Dermis blood vessel endothelial cell (primary cell): Measurements from ENCODE around the gene MAGOHB. TPM values are rescaled to one million over a fixed set of nuclear protein-coding genes. Genes with fewer than 3 reads are reported as not detected.
"Not testable (repeated sequence)": the region's sequence is repeated elsewhere in the genome, so short reads cannot be mapped to it uniquely, and the experiment has no call there.

Experiments used
- DNase-seq: peaks from one replicate; pipeline ENCODE4 v3.0.0; 2010
- total RNA-seq: library from RNA; depleted of rRNA; stranded (reverse); fragments of >200 nt; gene quantifications from 2 replicates; pipeline ENCODE4 v1.2.3, GENCODE V29; 2014

Gene MAGOHB
- total RNA-seq, 1 donor from 2014 or later = 7.8 TPM

GRCh38 chr12:10612110-10612509 lies 1.3 kb downstream of the MAGOHB start:
- no peak for DNase-seq

GRCh38 chr12:10611258-10611657 lies 2.2 kb downstream of the MAGOHB start:
- not testable (repeated sequence) for DNase-seq

- DNase-seq = no peak
Observed at GRCh38 chr12:10610188-10610587, 3.2 kb downstream of the MAGOHB start.

- DNase-seq = peak; percentile 55
Observed at GRCh38 chr12:10607885-10608458, 5.4 kb downstream of the MAGOHB start.

- no peak for DNase-seq
Observed at GRCh38 chr12:10601860-10602259, 11.5 kb downstream of the MAGOHB start.

- no peak for DNase-seq
Observed at GRCh38 chr12:10600988-10601387, 12.4 kb downstream of the MAGOHB start.

GRCh38 chr12:10595881-10596280 lies 17.5 kb downstream of the MAGOHB start:
- DNase-seq = no peak

GRCh38 chr12:10590966-10591365 lies 22.4 kb downstream of the MAGOHB start:
- no peak for DNase-seq

GRCh38 chr12:10584415-10584814 lies 29.0 kb downstream of the MAGOHB start:
- DNase-seq = no peak

- DNase-seq = no peak
Observed at GRCh38 chr12:10582704-10583103, 30.7 kb downstream of the MAGOHB start.

- not testable (repeated sequence) for DNase-seq
Observed at GRCh38 chr12:10582133-10582532, 31.3 kb downstream of the MAGOHB start.

GRCh38 chr12:10574307-10574706 lies 39.1 kb downstream of the MAGOHB start:
- DNase-seq = no peak

- not testable (repeated sequence) for DNase-seq
Observed at GRCh38 chr12:10572021-10572490, 41.4 kb downstream of the MAGOHB start.

GRCh38 chr12:10571141-10571540 lies 42.3 kb downstream of the MAGOHB start:
- no peak for DNase-seq

GRCh38 chr12:10567813-10568212 lies 45.6 kb downstream of the MAGOHB start:
- DNase-seq = no peak

GRCh38 chr12:10563966-10564365 lies 49.4 kb downstream of the MAGOHB start:
- no peak for DNase-seq

- no peak for DNase-seq
Observed at GRCh38 chr12:10563002-10563401, 50.4 kb downstream of the MAGOHB start.

GRCh38 chr12:10562306-10562933 lies 51.0 kb downstream of the MAGOHB start:
- peak; percentile 74 for DNase-seq

GRCh38 chr12:10559244-10559643 lies 54.2 kb downstream of the MAGOHB start:
- no peak for DNase-seq

GRCh38 chr12:10558789-10559188 lies 54.6 kb downstream of the MAGOHB start:
- DNase-seq = peak; percentile 1

- DNase-seq = no peak
Observed at GRCh38 chr12:10558301-10558700, 55.1 kb downstream of the MAGOHB start.

GRCh38 chr12:10557766-10558165 lies 55.6 kb downstream of the MAGOHB start:
- DNase-seq = no peak

- no peak for DNase-seq
Observed at GRCh38 chr12:10557329-10557728, 56.1 kb downstream of the MAGOHB start.

- DNase-seq = no peak
Observed at GRCh38 chr12:10554756-10555481, 58.5 kb downstream of the MAGOHB start.
